Smooth muscle cell of trachea (primary cell): ENCODE results near the gene POLR2A. TPM values are rescaled to one million over a fixed set of nuclear protein-coding genes. Genes with fewer than 3 reads are reported as not detected.

Experiments used
- total RNA-seq: library from RNA; depleted of rRNA; stranded (reverse); fragments of >200 nt; gene quantifications from 2 replicates; pipeline ENCODE4 v1.2.1, GENCODE V29; 2014

POLR2A gene
- total RNA-seq: 104 and 111 TPM in 2 replicates

GRCh38 chr17:7484067-7484918 lies at the start of gene POLR2A:
TSS of gene POLR2A (plus strand) at chr17:7484366.

GRCh38 chr17:7439462-7440112 lies 44.6 kb upstream of the POLR2A start, which contains the start of gene FGF11:
TSS of gene FGF11 (plus strand) at chr17:7439512. CDS start at chr17:7439621, 109 bp downstream.

GRCh38 chr17:7444682-7445618 lies 39.2 kb upstream of the POLR2A start, which contains the start of gene CHRNB1:
TSS of gene CHRNB1 (plus strand) at chr17:7445061. CDS start at chr17:7445128, 67 bp downstream.

GRCh38 chr17:7479213-7480088 lies 4.7 kb upstream of the POLR2A start, which contains the start of gene ZBTB4:
TSS of gene ZBTB4 (minus strand) at chr17:7479631. CDS start at chr17:7466801, 12,830 bp downstream.

GRCh38 chr17:7481275-7481674 lies 2.9 kb upstream of the POLR2A start, which contains the start of gene SLC35G6:
TSS of gene SLC35G6 (plus strand) at chr17:7481446. CDS start at chr17:7481517, 71 bp downstream.

GRCh38 chr17:7548585-7549400 lies 64.6 kb downstream of the POLR2A start, which contains the start of gene TNFSF12:
TSS of gene TNFSF12 (plus strand) at chr17:7549058. CDS start at chr17:7549154, 96 bp downstream.

Other genes starting within 250 kb of the POLR2A start
- 84.8 and 108 TPM in 2 replicates for gene DVL2, start 249.8 kb upstream of the POLR2A start, total RNA-seq
- gene PHF23, start 244.9 kb upstream of the POLR2A start, total RNA-seq: 47.3 and 68.5 TPM in 2 replicates
- gene GABARAP, start 241.9 kb upstream of the POLR2A start, total RNA-seq: 199 and 406 TPM in 2 replicates
- 35.2 and 41.6 TPM in 2 replicates for gene CTDNEP1, start 232.6 kb upstream of the POLR2A start, total RNA-seq
- gene ELP5, start 232.2 kb upstream of the POLR2A start, total RNA-seq: 24.6 and 25.6 TPM in 2 replicates
- 4.1 and 6.5 TPM in 2 replicates for gene CLDN7, start 221.9 kb upstream of the POLR2A start, total RNA-seq
- gene SLC2A4, start 202.6 kb upstream of the POLR2A start, total RNA-seq: 0.17 and 0.44 TPM in 2 replicates
- 0.17 and 0.29 TPM in 2 replicates for gene YBX2, start 189.7 kb upstream of the POLR2A start, total RNA-seq
- gene EIF5A, start 176.7 kb upstream of the POLR2A start, total RNA-seq: 469 and 682 TPM in 2 replicates
- gene GPS2, start 169.0 kb upstream of the POLR2A start, total RNA-seq: 40.1 and 47.6 TPM in 2 replicates
- 20.2 and 23.5 TPM in 2 replicates for gene NEURL4, start 155.0 kb upstream of the POLR2A start, total RNA-seq
- 0.58 and 0.99 TPM in 2 replicates for gene ACAP1, start 147.8 kb upstream of the POLR2A start, total RNA-seq
- 6.1 and 13.1 TPM in 2 replicates for gene KCTD11, start 132.2 kb upstream of the POLR2A start, total RNA-seq
- gene TMEM95, start 129.2 kb upstream of the POLR2A start, total RNA-seq: not detected in 2 replicates
- gene TNK1, start 103.3 kb upstream of the POLR2A start, total RNA-seq: 0.66 and 0.73 TPM in 2 replicates
- 38.7 and 48.1 TPM in 2 replicates for gene PLSCR3, start 89.8 kb upstream of the POLR2A start, total RNA-seq
- gene TMEM256, start 80.3 kb upstream of the POLR2A start, total RNA-seq: 95.8 and 132 TPM in 2 replicates
- 16.1 and 18.2 TPM in 2 replicates for gene NLGN2, start 76.5 kb upstream of the POLR2A start, total RNA-seq
- gene SPEM1, start 64.0 kb upstream of the POLR2A start, total RNA-seq: not detected in 2 replicates
- not detected in 2 replicates for gene SPEM2, start 58.8 kb upstream of the POLR2A start, total RNA-seq
- gene SPEM3, start 55.5 kb upstream of the POLR2A start, total RNA-seq: not detected in 2 replicates
- 1.3 and 1.9 TPM in 2 replicates for gene TMEM102, start 48.9 kb upstream of the POLR2A start, total RNA-seq
- gene FGF11, start 44.9 kb upstream of the POLR2A start, total RNA-seq: 0.58 and 2.8 TPM in 2 replicates
- 6.8 and 10.3 TPM in 2 replicates for gene CHRNB1, start 39.3 kb upstream of the POLR2A start, total RNA-seq
- gene ZBTB4, start 4.7 kb upstream of the POLR2A start, total RNA-seq: 27.8 and 44.8 TPM in 2 replicates
- gene SLC35G6, start 2.9 kb upstream of the POLR2A start, total RNA-seq: not detected in 2 replicates
- gene TNFSF12, start 64.7 kb downstream of the POLR2A start, total RNA-seq: 17.0 and 18.4 TPM in 2 replicates
- 2.0 and 2.2 TPM in 2 replicates for gene TNFSF13, start 74.4 kb downstream of the POLR2A start, total RNA-seq
- gene SENP3, start 77.6 kb downstream of the POLR2A start, total RNA-seq: 59.2 and 68.1 TPM in 2 replicates
- gene CD68, start 95.3 kb downstream of the POLR2A start, total RNA-seq: 30.4 and 79.9 TPM in 2 replicates
- 94.1 and 137 TPM in 2 replicates for gene MPDU1, start 99.5 kb downstream of the POLR2A start, total RNA-seq
- gene SOX15, start 105.7 kb downstream of the POLR2A start, total RNA-seq: 0.66 and 0.73 TPM in 2 replicates
- 34.9 and 47.3 TPM in 2 replicates for gene FXR2, start 130.5 kb downstream of the POLR2A start, total RNA-seq
- 43.8 and 45.5 TPM in 2 replicates for gene SAT2, start 143.5 kb downstream of the POLR2A start, total RNA-seq
- 0.17 and 0.29 TPM in 2 replicates for gene SHBG, start 145.8 kb downstream of the POLR2A start, total RNA-seq
- 0.17 TPM in 1 of 2 replicates, not detected in the other for gene ATP1B2, start 166.6 kb downstream of the POLR2A start, total RNA-seq
- gene TP53, start 203.1 kb downstream of the POLR2A start, total RNA-seq: 18.3 and 35.4 TPM in 2 replicates
- 3.6 and 6.4 TPM in 2 replicates for gene WRAP53, start 204.1 kb downstream of the POLR2A start, total RNA-seq
- gene EFNB3, start 220.8 kb downstream of the POLR2A start, total RNA-seq: 0.83 and 1.0 TPM in 2 replicates
- gene DNAH2, start 233.4 kb downstream of the POLR2A start, total RNA-seq: 0.17 and 0.29 TPM in 2 replicates